GM20431 (cell line): ENCODE data around the gene CUEDC2.

Experiments
- in situ Hi-C: fragments of 300-500 bp; cut with MseI, MboI; formaldehyde crosslinking; loops from one replicate; pipeline ENCODE4 v1.15.0; 2020; ENCODE audit warnings: low sequenced_read_pairs; ENCODE audit not compliant: unreplicated experiment

Gene CUEDC2

GRCh38 chr10:102375867-102376266, 56.5 kb downstream of the CUEDC2 start:
- in situ Hi-C loops = no loop called here

- in situ Hi-C loops = no loop called here
These were observed 57.1 kb downstream of the CUEDC2 start for GRCh38 chr10:102375250-102375649.
